Measurements from ENCODE around the gene CCDC180. TPM values are rescaled to one million over a fixed set of nuclear protein-coding genes. Genes with fewer than 3 reads are reported as not detected.
"Not testable (repeated sequence)": the region's sequence is repeated elsewhere in the genome, so short reads cannot be mapped to it uniquely, and the experiment has no call there.

CCDC180 gene
- 13.1 TPM for total RNA-seq (ENCODE audit: unreplicated experiment)
- long read RNA-seq, result 0 reads

GRCh38 chr9:97307500-97308163, at the start of gene CCDC180:
Gene CCDC180 (plus strand): TSS chr9:97307659. CDS start chr9:97308064, 405 bp downstream.
- peaks cover 1% of the 10 kb centered on the region for H3K9me3 Mint-ChIP-seq (ENCODE audit: unreplicated experiment)
- H3K4me1 Mint-ChIP-seq (ENCODE audit: low read depth, unreplicated experiment), result no peaks in the 10 kb centered on the region
- no peaks in the 10 kb centered on the region for H3K27me3 Mint-ChIP-seq (ENCODE audit: unreplicated experiment)
- no peak for DNase-seq
- no peak for TF ChIP-seq CTCF (IDR thresholded peaks at IDR 0.05; ENCODE audit: partially characterized antibody, unreplicated experiment)
- H3K4me3 Mint-ChIP-seq (ENCODE audit: unreplicated experiment), result no peak within 1 kb of the TSS
- no peaks in the 10 kb centered on the region for H3K36me3 Mint-ChIP-seq (ENCODE audit: unreplicated experiment)
- no peak within 1 kb of the TSS for H3K27ac Mint-ChIP-seq (ENCODE audit: unreplicated experiment)

GRCh38 chr9:97259834-97260514, 47.5 kb upstream of the CCDC180 start:
- not testable (repeated sequence) for H3K4me1 Mint-ChIP-seq (ENCODE audit: low read depth, unreplicated experiment); H3K27ac Mint-ChIP-seq (ENCODE audit: unreplicated experiment); H3K9me3 Mint-ChIP-seq (ENCODE audit: unreplicated experiment); H3K4me3 Mint-ChIP-seq (ENCODE audit: unreplicated experiment); H3K27me3 Mint-ChIP-seq (ENCODE audit: unreplicated experiment); DNase-seq; H3K36me3 Mint-ChIP-seq (ENCODE audit: unreplicated experiment)

GRCh38 chr9:97271292-97271691, 36.2 kb upstream of the CCDC180 start:
- Mint-ChIP-seq H3K27me3 (ENCODE audit: unreplicated experiment) (no peaks in the 10 kb centered on the region), H3K9me3 (ENCODE audit: unreplicated experiment) (peaks cover 3% of the 10 kb centered on the region), H3K4me1 (ENCODE audit: low read depth, unreplicated experiment) (peaks cover 3% of the 10 kb centered on the region), H3K4me3 (ENCODE audit: unreplicated experiment) (no peak overlapping the region), H3K27ac (ENCODE audit: unreplicated experiment) (no peak overlapping the region), H3K36me3 (ENCODE audit: unreplicated experiment) (no peaks in the 10 kb centered on the region)
- no peak for TF ChIP-seq CTCF (IDR thresholded peaks at IDR 0.05; ENCODE audit: partially characterized antibody, unreplicated experiment)
- DNase-seq, result peak; percentile 39

- H3K4me3 Mint-ChIP-seq (ENCODE audit: unreplicated experiment), result no peak overlapping the region
- H3K4me1 Mint-ChIP-seq (ENCODE audit: low read depth, unreplicated experiment), result peaks cover 3% of the 10 kb centered on the region
- no peaks in the 10 kb centered on the region for H3K27me3 Mint-ChIP-seq (ENCODE audit: unreplicated experiment)
- H3K36me3 Mint-ChIP-seq (ENCODE audit: unreplicated experiment), result no peaks in the 10 kb centered on the region
- H3K27ac Mint-ChIP-seq (ENCODE audit: unreplicated experiment), result no peak overlapping the region
- no peak for DNase-seq
- no peak for TF ChIP-seq CTCF (IDR thresholded peaks at IDR 0.05; ENCODE audit: partially characterized antibody, unreplicated experiment)
- H3K9me3 Mint-ChIP-seq (ENCODE audit: unreplicated experiment), result peaks cover 3% of the 10 kb centered on the region
These were observed 35.4 kb upstream of the CCDC180 start for GRCh38 chr9:97272072-97272471.

- no peaks in the 10 kb centered on the region for H3K27me3 Mint-ChIP-seq (ENCODE audit: unreplicated experiment)
- no peak for DNase-seq
These were observed 31.1 kb upstream of the CCDC180 start for GRCh38 chr9:97276310-97276852.

More at GRCh38 chr9:97276310-97276852, 31.1 kb upstream of the CCDC180 start:
- H3K36me3 Mint-ChIP-seq (ENCODE audit: unreplicated experiment), result no peaks in the 10 kb centered on the region
- H3K27ac Mint-ChIP-seq (ENCODE audit: unreplicated experiment), result no peak overlapping the region
- peaks cover 3% of the 10 kb centered on the region for H3K4me1 Mint-ChIP-seq (ENCODE audit: low read depth, unreplicated experiment)
- peaks cover 3% of the 10 kb centered on the region for H3K9me3 Mint-ChIP-seq (ENCODE audit: unreplicated experiment)
- H3K4me3 Mint-ChIP-seq (ENCODE audit: unreplicated experiment), result no peak overlapping the region
- TF ChIP-seq CTCF (IDR thresholded peaks at IDR 0.05; ENCODE audit: partially characterized antibody, unreplicated experiment), result no peak

Measured in glutamatergic neuron (in vitro differentiated cells).